ENCODE measurements around the gene ATP7B. TPM values are rescaled to one million over a fixed set of nuclear protein-coding genes. Genes with fewer than 3 reads are reported as not detected.

The ATP7B gene
- total RNA-seq, 1 experiment from 2014 or later, result 5.6 TPM

DNA sequence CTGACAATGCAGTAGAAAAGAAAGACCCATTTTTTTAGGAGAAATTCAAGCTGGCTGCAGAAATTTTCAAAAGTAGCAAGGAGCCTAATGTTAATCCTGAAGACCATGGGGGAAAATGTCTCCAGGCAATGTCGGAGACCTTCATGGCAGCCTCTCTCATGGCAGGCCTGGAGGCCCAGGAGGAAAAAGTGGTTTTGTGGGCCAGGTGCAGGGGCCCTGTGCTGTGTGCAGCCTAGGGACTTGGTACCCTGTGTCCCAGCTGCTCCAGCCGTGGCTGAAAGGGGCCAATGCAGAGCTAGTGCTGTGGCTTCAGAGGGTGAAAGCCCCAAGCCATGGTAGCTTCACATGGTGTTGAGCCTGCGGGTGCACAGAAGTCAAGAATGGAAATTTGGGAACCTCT lies 5.0 kb upstream of the ATP7B start:
- no peaks in the 10 kb centered on the region for H3K27me3 Mint-ChIP-seq (ENCODE audit: unreplicated experiment)
- DNase-seq, result no peak
- H3K4me3 Mint-ChIP-seq (ENCODE audit: low read depth, unreplicated experiment), result no peak overlapping the region
- BruUV-seq (replicated peaks), result no TSS peak
- peaks cover under 1% of the 10 kb centered on the region for H3K4me1 Mint-ChIP-seq (ENCODE audit: low read depth, unreplicated experiment)
- peaks cover 26% of the 10 kb centered on the region for H3K36me3 Mint-ChIP-seq (ENCODE audit: insufficient read depth, unreplicated experiment)
- H3K9me3 Mint-ChIP-seq (ENCODE audit: low read depth, unreplicated experiment), result peaks cover 2% of the 10 kb centered on the region
- CTCF ChIA-PET, result no interaction called here
- no peak overlapping the region for H3K27ac Mint-ChIP-seq (ENCODE audit: unreplicated experiment)
- intact Hi-C loops (cut with micrococcal nuclease; ENCODE audit: unreplicated experiment), result no loop called here
- TF ChIP-seq, protein P1, sequence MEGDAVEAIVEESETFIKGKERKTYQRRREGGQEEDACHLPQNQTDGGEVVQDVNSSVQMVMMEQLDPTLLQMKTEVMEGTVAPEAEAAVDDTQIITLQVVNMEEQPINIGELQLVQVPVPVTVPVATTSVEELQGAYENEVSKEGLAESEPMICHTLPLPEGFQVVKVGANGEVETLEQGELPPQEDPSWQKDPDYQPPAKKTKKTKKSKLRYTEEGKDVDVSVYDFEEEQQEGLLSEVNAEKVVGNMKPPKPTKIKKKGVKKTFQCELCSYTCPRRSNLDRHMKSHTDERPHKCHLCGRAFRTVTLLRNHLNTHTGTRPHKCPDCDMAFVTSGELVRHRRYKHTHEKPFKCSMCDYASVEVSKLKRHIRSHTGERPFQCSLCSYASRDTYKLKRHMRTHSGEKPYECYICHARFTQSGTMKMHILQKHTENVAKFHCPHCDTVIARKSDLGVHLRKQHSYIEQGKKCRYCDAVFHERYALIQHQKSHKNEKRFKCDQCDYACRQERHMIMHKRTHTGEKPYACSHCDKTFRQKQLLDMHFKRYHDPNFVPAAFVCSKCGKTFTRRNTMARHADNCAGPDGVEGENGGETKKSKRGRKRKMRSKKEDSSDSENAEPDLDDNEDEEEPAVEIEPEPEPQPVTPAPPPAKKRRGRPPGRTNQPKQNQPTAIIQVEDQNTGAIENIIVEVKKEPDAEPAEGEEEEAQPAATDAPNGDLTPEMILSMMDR (IDR thresholded peaks at IDR 0.05; ENCODE audit: unreplicated experiment), result no peak

DNA sequence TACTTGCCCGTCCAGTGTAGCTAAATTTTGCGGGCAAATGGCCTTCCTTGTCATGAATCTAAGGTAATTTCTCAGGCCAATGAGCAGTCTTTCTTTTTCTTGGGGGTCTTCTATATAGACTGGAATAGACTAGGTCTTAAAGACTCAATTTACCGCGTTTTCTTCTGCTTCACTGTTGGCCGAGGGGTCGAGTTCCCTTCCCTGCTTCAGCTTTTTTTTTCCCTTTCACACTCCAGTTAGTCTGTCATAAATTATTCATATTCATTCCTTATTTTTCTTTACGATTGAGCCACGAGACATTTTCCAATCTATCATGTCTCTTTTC lies 1.2 kb upstream of the ATP7B start:
- Mint-ChIP-seq H3K27ac (ENCODE audit: unreplicated experiment) (peak overlapping the region; percentile 97), H3K4me3 (ENCODE audit: low read depth, unreplicated experiment) (peak overlapping the region; percentile 91), H3K36me3 (ENCODE audit: insufficient read depth, unreplicated experiment) (peaks cover 27% of the 10 kb centered on the region), H3K4me1 (ENCODE audit: low read depth, unreplicated experiment) (peaks cover 16% of the 10 kb centered on the region), H3K27me3 (ENCODE audit: unreplicated experiment) (peaks cover 34% of the 10 kb centered on the region), H3K9me3 (ENCODE audit: low read depth, unreplicated experiment) (no peaks in the 10 kb centered on the region)
- TF ChIP-seq, protein P1 (IDR thresholded peaks at IDR 0.05; ENCODE audit: unreplicated experiment), result no peak
- intact Hi-C loops (cut with micrococcal nuclease; ENCODE audit: unreplicated experiment), result no loop called here
- no peak for DNase-seq
- BruUV-seq (replicated peaks), result no TSS peak
- CTCF ChIA-PET, result interaction anchor here (0.6 kb wide), 1 partner anchor 115 kb away, joined by 3 read pairs; no protein-coding TSS in a partner anchor

DNA sequence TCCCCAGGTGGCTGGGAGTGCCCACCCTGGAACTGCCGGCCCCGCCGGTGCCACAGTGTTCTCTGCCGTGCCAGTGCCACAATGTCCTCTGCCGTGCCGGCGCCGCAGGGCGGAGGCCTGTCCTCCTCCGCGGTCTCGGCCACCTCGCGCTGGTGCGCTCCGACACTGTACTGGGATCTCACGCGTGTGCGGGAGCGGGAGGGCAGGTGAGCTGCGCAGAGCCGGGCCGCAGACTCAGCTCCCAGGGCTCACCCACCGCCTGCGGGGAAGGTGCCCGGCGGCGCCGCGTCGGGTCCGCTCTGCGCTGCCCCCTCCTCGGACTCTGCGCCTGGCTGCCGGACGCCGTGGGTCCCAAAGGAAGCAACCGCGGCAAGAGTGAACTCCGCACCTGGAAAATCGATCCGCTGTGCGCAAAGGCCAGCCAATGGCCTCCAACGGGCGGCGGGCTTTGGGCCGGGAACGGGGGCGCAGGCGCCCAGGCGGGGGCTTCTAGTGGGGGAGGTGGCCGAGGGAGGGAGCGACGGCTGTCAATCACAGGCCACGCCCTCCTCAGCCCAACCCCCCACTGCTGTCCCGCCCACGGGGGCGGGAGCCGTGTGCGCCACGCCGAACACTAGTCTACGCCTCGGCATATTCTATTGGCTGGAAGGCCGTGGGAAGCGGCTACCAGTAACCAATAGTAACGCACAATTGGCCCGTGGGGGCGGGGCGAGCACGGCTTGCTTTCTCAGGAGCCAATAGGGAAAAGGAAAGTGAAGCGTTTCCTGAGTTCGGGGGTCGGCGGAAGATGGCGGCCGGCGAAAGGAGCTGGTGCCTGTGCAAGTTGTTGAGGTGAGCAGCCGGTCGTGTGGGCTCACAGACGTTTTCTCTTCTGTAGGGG lies 622 bp upstream of the ATP7B start, which contains the start of gene ALG11:
ALG11 (plus strand) TSS at position 767 of the 880 bp plus-strand sequence; CDS start at position 788, 21 bp downstream.
- CTCF ChIA-PET, result interaction anchor here (0.6 kb wide), 1 partner anchor 116 kb away, joined by 3 read pairs; no protein-coding TSS in a partner anchor
- TF ChIP-seq, protein P1 (IDR thresholded peaks at IDR 0.05; ENCODE audit: unreplicated experiment), result no peak

DNA sequence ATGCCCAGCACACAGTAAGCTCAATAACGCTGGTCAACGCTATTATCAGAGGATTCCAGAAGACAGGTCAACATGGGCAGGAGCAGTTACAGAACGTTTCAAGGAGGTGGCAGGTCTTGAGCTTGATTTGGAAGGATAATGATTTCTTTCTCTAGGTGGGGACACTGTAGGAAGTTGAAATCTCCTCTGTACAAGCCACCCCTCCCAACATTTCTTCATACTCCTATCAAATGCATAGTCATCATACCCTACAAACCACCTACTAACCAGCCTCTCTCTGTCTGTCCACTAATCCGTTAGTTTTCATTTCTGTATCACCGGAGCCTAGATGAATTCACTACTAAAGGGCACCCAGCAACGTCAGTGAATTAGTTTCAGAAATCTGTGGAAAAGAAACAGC lies 1.3 kb downstream of the ATP7B start:
- TF ChIP-seq, protein P1 (IDR thresholded peaks at IDR 0.05; ENCODE audit: unreplicated experiment), result no peak
- peaks cover 27% of the 10 kb centered on the region for H3K4me1 Mint-ChIP-seq (ENCODE audit: low read depth, unreplicated experiment)
- no peak for DNase-seq
- H3K36me3 Mint-ChIP-seq (ENCODE audit: insufficient read depth, unreplicated experiment), result peaks cover 27% of the 10 kb centered on the region
- H3K4me3 Mint-ChIP-seq (ENCODE audit: low read depth, unreplicated experiment), result no peak overlapping the region
- H3K27ac Mint-ChIP-seq (ENCODE audit: unreplicated experiment), result no peak overlapping the region
- CTCF ChIA-PET, result no interaction called here
- intact Hi-C loops (cut with micrococcal nuclease; ENCODE audit: unreplicated experiment), result loop anchor here (10.0 kb wide), 2 partner anchors 115 to 195 kb away; no protein-coding TSS in a partner anchor
- no peaks in the 10 kb centered on the region for H3K9me3 Mint-ChIP-seq (ENCODE audit: low read depth, unreplicated experiment)
- BruUV-seq (replicated peaks), result no TSS peak
- H3K27me3 Mint-ChIP-seq (ENCODE audit: unreplicated experiment), result peaks cover 54% of the 10 kb centered on the region

More for the DNA sequence above, 622 bp upstream of the ATP7B start, which contains the start of gene ALG11:
- no TSS peak for BruUV-seq (replicated peaks)
- peak within 1 kb of the TSS; percentile 97 for H3K27ac Mint-ChIP-seq (ENCODE audit: unreplicated experiment)
- peaks cover 40% of the 10 kb centered on the region for H3K27me3 Mint-ChIP-seq (ENCODE audit: unreplicated experiment)
- H3K4me3 Mint-ChIP-seq (ENCODE audit: low read depth, unreplicated experiment), result peak within 1 kb of the TSS; percentile 91
- intact Hi-C loops (cut with micrococcal nuclease; ENCODE audit: unreplicated experiment), result no loop called here
- H3K36me3 Mint-ChIP-seq (ENCODE audit: insufficient read depth, unreplicated experiment), result peaks cover 27% of the 10 kb centered on the region
- no peaks in the 10 kb centered on the region for H3K9me3 Mint-ChIP-seq (ENCODE audit: low read depth, unreplicated experiment)
- H3K4me1 Mint-ChIP-seq (ENCODE audit: low read depth, unreplicated experiment), result peaks cover 18% of the 10 kb centered on the region
- peak; percentile 98 for DNase-seq
